ENCODE data around the gene RPTOR.

Gene RPTOR

GRCh38 chr17:80768389-80768788 is 223.8 kb downstream of the RPTOR start:
- DNase-seq (ENCODE audit: low read depth) = no peak

DNA sequence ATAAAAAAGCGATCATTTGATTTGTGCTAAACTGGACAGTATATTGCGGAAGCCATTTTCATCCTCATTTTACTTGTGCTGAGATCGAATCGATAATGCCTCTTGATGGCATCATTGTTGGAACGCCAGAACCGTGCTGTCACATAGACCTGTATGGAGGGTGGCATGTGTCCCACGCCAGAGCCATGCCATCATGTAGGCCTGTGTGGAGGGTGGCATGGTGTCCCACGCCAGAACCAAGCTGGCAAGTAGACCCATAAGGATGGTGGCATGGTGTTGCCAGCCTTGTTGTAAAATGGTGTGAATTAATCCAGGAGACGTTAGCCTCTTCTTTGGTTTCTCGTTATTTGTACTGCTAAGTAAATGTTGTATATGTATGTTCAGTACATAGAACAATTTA is 224.3 kb downstream of the RPTOR start:
- DNase-seq (ENCODE audit: low read depth) = no peak

DNA sequence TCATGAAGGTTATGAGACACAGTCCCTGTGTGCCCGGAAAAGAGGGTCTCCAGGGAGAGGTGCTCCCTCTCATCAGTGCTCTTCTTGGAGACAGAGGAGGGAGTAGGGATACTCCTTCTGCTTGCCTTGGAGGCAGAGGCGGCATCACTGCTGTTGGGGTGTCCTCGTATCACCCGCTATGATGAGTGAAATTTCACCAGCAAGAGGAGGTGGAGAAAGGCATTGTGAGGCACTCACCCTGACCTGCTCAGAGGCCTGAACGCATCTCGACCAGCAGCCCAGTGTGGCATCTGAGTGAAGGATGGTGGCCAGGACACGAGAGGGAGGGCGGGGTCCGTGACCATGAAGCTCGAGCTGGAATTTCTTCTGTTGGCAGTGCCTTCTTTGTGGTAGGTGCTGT is 224.9 kb downstream of the RPTOR start:
- DNase-seq (ENCODE audit: low read depth) = no peak

GRCh38 chr17:80769936-80770625 is 225.4 kb downstream of the RPTOR start:
- no peak for DNase-seq (ENCODE audit: low read depth)

GRCh38 chr17:80770881-80771611 is 226.4 kb downstream of the RPTOR start:
- DNase-seq (ENCODE audit: low read depth) = no peak

- DNase-seq (ENCODE audit: low read depth) = no peak
Observed at GRCh38 chr17:80771612-80772005, 227.0 kb downstream of the RPTOR start.

- DNase-seq (ENCODE audit: low read depth) = no peak
Observed at GRCh38 chr17:80772906-80773242, 228.2 kb downstream of the RPTOR start.

- no peak for DNase-seq (ENCODE audit: low read depth)
Observed at GRCh38 chr17:80773243-80773991, 228.8 kb downstream of the RPTOR start.

- no peak for DNase-seq (ENCODE audit: low read depth)
Observed at GRCh38 chr17:80774146-80774545, 229.5 kb downstream of the RPTOR start.

- no peak for DNase-seq (ENCODE audit: low read depth)
Observed at GRCh38 chr17:80774643-80775281, 230.1 kb downstream of the RPTOR start.

GRCh38 chr17:80775863-80776262 is 231.2 kb downstream of the RPTOR start:
- DNase-seq (ENCODE audit: low read depth) = no peak

DNA sequence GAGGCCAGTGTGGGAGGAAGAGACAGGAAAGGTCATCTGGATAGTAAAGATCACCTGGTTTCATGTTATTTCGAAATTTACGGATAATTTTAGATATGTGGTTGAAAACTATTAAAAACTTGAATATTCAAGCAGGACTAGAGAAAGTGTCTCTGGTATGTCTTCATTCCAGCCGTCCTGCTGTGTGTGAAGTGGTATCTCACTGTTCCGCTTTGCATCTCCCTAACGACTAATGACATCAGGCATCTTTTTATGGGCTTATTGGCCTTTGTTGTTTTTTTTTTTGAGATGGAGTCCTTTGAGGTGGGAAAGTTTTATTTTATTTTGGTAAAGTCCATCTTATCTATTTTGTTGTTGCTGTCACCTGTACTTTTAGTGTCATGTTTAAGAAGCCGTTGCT is 232.6 kb downstream of the RPTOR start:
- no peak for DNase-seq (ENCODE audit: low read depth)

GRCh38 chr17:80778716-80779115 is 234.1 kb downstream of the RPTOR start:
- no peak for DNase-seq (ENCODE audit: low read depth)

DNA sequence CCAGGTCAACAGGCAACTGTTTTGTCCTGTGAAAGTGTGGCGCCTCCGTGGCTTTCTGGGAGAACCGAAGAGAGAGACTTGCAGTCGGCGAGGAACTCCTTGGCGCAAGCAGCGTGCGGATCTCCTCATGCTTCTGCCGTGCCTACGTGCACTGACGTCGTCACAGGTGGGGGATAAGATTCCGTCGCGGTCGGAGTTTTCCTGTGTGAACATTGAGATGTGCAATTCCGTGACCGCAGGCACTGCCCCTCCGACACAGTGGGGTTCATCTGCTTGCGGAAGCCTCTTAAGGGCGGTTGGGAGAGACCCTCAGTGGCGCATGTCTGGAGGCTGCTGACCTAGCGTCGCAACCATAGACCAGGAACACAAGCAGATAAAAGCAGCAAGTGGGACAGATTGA is 234.7 kb downstream of the RPTOR start:
- no peak for DNase-seq (ENCODE audit: low read depth)

- DNase-seq (ENCODE audit: low read depth) = no peak
Observed at GRCh38 chr17:80779961-80780380, 235.3 kb downstream of the RPTOR start.

DNA sequence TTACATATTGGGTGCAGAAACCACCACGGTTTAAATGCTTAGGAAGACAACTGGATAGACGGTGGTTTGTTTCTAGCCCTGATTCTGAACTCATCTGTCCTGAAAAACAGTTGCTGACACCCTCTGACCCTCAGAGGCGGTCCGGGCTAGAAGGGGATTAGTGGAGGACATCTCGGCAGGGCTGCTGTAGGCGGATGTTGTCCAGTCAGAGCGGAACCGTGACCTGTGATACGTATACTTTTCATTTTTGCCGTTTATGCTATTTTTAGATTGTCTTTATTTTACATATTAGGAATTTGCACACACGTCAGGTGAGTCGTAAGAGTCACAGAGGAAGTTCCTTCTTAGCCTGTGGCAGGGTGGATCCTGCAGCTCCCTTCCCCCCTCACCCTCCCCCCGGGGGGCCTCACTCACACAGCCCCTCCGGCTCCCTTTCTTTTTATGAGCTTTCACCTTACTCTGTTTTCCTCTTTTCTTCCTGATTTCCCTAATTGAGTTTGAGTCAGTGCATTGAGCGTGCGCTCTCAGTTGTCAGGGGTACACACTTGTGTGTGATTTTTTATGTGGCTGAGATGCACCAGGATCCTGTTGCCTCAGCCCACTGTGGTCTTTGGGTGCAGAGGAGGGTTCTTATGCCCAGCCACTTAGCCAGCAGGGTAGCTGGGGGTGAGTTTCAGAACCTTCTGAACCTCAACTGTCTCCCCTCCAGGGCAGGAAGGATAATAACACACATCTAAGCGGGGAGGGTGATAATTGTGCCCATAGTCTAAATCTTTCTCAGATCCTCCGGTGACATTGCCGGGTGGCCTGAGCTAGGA is 236.0 kb downstream of the RPTOR start:
- DNase-seq (ENCODE audit: low read depth) = no peak

- DNase-seq (ENCODE audit: low read depth) = no peak
Observed at GRCh38 chr17:80781211-80781610, 236.6 kb downstream of the RPTOR start.

GRCh38 chr17:80781807-80782277 is 237.2 kb downstream of the RPTOR start:
- DNase-seq (ENCODE audit: low read depth) = no peak

DNA sequence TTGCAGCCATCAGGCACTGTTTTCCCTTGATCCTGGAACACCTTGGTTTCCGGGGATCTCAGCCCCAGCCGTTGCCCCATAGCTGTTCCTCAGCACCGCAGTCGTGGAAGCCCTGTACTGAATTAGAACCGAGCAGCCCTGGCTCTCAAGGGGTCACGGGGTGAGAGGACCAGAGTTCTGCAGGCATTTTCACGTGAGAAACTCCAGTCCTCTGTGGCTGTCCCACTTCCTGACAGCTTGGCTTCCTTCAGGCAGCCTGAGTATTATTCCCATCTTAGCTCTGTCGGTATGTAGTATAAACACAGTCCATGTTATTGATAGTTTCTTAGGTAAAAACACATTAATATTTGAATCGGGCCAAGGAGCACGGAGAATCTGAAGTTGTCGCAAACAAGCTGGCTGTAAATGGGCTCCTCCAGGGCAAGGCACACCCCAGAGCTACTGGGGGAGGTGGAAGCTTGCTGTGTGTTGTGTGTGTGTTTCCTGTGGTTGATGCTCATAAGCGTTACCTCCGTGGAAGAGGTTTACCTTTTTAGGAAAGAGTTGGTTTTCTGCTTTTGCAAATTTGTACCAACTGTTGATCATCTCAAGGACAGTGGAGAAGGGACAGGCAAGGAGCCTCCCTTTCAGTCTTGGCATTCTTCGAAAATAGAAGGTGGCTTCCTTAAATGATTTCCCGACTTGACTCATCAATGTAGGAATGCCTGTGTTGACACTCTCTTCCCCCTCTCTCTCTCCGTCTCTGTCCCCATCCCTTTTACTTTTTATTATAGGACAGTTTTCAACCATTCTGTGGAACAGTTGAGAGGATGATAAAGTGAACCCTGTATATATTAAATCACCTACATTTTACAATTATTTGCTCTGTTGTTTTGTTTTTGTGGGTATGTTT is 238.1 kb downstream of the RPTOR start:
- DNase-seq (ENCODE audit: low read depth) = no peak

GRCh38 chr17:80783486-80783885 is 238.8 kb downstream of the RPTOR start:
- DNase-seq (ENCODE audit: low read depth) = no peak

DNA sequence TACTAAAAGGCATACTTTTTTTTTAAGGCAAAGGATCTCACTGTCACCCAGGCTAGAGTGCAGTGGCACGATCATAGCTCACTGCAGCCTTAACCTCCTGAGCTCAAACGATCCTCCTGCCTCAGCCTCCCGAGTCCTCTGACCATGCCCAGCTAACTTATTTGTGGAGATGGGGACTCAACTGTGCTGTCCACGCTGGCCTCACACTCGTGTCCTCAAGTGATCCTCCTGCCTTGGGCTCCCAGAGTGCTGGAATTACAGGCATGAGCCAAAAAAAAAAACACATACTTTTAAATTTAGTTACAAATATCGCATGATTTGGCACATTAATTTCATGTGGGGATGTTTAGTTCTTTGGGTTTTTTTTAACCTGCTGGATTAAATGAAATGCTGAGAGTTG is 239.3 kb downstream of the RPTOR start:
- DNase-seq (ENCODE audit: low read depth) = no peak

Measured in stimulated activated CD8-positive, alpha-beta memory T cell treated with anti-CD3 and anti-CD28 coated beads, Interleukin-4, amount 100 ng/mL, for 24 hours (primary cell).